ENCODE results near the gene ZNF444.
"Not testable (repeated sequence)": the region's sequence is repeated elsewhere in the genome, so short reads cannot be mapped to it uniquely, and the experiment has no call there.

ZNF444 gene

DNA sequence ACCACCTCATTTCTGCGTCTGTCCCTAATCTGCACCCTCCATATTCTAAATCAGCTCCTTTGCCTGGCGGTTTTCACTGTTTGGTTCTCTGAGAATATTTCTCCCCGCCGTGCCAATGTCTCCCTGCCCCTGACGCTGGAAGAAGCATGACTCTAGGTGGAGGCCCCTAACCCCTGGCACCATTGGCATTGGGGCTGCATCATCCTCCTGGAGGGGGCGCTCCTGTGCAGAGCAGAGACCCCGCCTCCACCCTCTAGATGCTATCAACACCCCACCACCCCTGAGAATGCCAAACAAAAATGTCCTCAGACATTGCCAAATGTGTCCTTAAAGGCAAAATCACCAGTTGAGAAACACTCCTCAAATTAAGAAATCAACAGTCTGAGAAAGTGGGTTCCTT lies 50.0 kb downstream of the ZNF444 start:
- no peak for DNase-seq

GRCh38 chr19:56191711-56192110 lies 50.6 kb downstream of the ZNF444 start:
- DNase-seq, result no peak

DNA sequence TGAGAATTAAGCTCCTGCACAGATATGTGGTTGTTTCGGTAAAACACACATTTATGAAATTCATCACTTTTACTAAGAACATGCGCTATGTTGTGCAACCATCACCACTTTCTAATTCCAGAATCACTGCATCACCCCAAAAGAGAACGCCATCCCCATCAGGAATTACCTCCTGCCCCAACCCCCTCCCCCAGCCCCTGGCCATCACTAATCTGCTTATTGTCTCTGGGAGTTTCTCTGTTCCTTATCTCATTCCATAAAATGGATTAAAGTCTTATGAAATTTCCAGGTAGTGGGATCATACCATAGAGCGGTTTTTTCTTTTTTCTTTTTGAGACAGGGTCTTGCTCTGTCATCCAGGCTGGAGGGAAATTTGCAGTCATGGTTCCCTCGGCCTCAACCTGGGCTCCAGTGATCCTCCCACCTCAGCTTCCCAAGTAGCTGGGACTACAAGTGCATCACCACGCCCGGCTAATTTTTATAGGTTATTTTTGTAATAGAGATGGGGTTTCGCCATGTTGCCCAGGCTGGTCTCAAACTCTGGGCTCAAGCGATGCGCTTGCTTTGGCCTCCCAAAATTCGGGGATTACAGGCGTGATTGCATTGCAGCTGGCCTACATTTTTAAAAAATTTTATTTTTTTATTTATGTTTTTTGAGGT lies 53.0 kb downstream of the ZNF444 start:
- DNase-seq, result no peak

DNA sequence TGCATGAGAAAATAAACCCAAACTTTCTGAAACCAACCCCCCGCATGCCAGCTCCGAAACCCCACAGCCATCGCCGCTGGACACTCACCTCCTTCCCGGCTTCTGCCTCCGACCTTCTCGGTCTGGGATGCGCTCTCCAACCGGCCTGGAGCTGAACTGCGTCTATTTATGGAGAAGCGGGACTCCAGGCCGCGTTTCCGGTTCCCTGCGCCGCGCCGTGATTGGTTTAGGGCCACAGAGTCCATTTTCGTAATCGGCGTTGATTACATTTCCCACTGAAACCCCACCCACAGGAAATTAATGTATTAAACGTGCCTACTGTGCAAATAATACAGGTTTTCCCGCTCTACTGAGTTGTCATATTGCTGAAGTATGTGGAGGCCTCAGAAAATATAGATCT lies 56.6 kb downstream of the ZNF444 start, which contains the start of gene ZSCAN5B:
Gene ZSCAN5B (minus strand): TSS at position 138 of the 400 bp plus-strand sequence. CDS start 4,731 bp downstream, outside the sequence.
- not testable (repeated sequence) for DNase-seq

- DNase-seq, result no peak
Measured at GRCh38 chr19:56199687-56200086, 58.6 kb downstream of the ZNF444 start.

GRCh38 chr19:56201973-56202372 lies 60.9 kb downstream of the ZNF444 start, which contains the start of gene ZSCAN5C:
TSS of gene ZSCAN5C (plus strand) at chr19:56202273. CDS start at chr19:56205914, 3,641 bp downstream.
- DNase-seq, result no peak

DNA sequence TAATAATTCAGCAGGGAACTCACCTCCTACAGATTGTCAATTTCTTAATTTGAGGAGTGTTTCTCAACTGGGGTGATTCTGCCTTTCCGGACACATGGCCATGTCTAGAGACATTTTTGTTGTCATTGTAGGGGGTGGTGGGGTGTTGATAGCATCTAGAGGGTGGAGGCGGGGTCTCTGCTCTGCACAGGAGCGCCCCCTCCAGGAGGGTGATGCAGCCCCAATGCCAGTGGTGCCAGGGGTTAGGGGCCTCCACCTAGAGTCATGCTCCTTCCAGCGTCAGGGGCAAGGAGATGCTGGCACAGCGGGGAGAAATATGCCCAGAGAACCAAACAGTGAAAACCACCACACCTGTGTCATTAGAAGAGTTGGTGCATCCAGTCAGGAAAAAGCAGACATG lies 66.5 kb downstream of the ZNF444 start:
- not testable (repeated sequence) for DNase-seq

DNA sequence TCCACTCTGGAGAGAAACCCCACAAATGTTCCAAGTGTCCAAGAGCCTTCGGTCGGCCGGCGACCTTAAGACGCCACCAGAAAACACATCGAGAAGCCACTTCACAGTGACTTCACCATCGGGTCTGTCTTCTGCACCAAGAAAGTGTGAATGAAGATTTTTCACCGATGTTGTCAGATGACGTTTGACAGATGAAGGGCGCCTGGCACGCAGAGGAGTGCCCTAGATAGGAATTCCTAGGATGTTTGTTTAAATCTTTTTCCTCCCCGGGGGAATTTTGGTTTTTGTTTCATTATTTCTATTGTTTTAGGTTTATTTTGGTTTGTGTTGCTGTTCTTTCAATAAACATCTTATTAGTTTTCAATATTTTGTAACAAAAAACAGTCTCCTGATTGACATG lies 68.0 kb downstream of the ZNF444 start:
- no peak for DNase-seq

DNA sequence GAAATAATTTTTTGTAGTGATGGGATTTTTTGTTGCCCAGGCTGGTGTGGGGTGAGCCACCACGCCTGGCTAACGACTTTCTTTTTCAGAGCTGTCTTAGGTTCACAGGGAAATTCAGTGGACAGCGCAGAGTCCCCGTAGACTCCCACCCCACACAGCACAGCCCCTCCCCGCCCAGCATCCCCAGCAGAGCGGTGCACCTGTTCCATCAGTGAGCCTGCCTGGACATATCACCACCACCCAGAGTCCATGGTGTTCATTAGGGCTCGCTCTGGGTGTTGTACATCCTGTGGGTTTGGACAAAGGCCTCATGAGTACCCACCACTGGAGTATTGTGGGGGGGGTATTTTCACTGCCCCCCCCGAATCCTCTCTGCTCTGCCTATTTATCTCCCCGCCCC lies 68.9 kb downstream of the ZNF444 start:
- DNase-seq, result not testable (repeated sequence)
